Natural killer cell treated with Interleukin-12 subunit alpha and Interleukin-12 subunit beta and Interleukin-15 and Interleukin-18, amount 100 ng/mL, for 72 hours (primary cell): ENCODE data around the gene PRKG1. TPM values are rescaled to one million over a fixed set of nuclear protein-coding genes. Genes with fewer than 3 reads are reported as not detected.
"Not testable (repeated sequence)": the region's sequence is repeated elsewhere in the genome, so short reads cannot be mapped to it uniquely, and the experiment has no call there.

Experiments used
- ATAC-seq, 2 donors: fragments of 150-1000 bp; cut with Tn5 transposase in 1 of 2; sonication (Bioruptor Pico), chemical (Tn5 transposase) in 1 of 2; 2 replicates each; pipeline ENCODE4 v1.10.0; 2021
- DNase-seq: peaks from one replicate; pipeline ENCODE4 v3.0.0; 2022; ENCODE audit warnings: low spot score
- H3K27ac Mint-ChIP-seq, 2 donors: 1 replicate in 1 of 2; 2 replicates in 1 of 2; pipeline ENCODE4 v1.8.0; 2022; ENCODE audit warnings: mixed read lengths in 2 of 2, mild to moderate bottlenecking in 1 of 2, moderate library complexity in 1 of 2
- H3K27me3 Mint-ChIP-seq, 2 donors: 1 replicate in 1 of 2; 2 replicates in 1 of 2; pipeline ENCODE4 v1.8.0; 2022; ENCODE audit warnings: mixed read lengths in 2 of 2
- H3K36me3 Mint-ChIP-seq: one replicate; pipeline ENCODE4 v1.8.0; 2022; ENCODE audit warnings: mixed read lengths
- H3K4me1 Mint-ChIP-seq, 2 donors: 1 replicate in 1 of 2; 2 replicates in 1 of 2; pipeline ENCODE4 v1.8.0; 2022; ENCODE audit warnings: low read depth in 2 of 2, mixed read lengths in 2 of 2, mild to moderate bottlenecking in 1 of 2
- H3K4me3 Mint-ChIP-seq: one replicate; pipeline ENCODE4 v1.8.0; 2022; ENCODE audit warnings: mixed read lengths
- H3K9me3 Mint-ChIP-seq: 2 replicates; pipeline ENCODE4 v1.8.0; 2022; ENCODE audit warnings: mixed read lengths
- total RNA-seq, 2 donors: library from RNA; stranded (reverse); gene quantifications; one replicate each; pipeline ENCODE4 v1.2.3, GENCODE V29; 2022

Gene PRKG1
- total RNA-seq, 2 donors from 2014 or later, result 0.10 TPM; not detected in 1

DNA sequence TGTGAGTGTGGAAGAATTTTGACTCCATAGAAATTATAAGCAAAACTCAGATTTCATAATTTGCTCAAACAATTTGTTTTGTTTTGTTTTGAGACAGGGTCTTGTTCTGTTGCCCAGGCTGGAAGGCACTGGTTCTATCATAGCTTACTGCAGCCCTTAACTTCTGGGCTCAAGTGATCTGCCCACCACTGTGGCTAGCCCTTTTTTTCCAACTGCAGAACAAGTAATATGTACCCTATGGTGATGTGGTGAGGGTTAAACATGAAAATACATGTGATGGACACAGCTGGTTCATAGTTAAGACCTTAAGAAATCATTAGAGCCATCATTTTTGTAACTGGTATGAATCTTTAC lies 594.0 kb downstream of the PRKG1 start:
- Mint-ChIP-seq H3K36me3 (peaks cover 9% of the 10 kb centered on the region), H3K27ac (no peak overlapping the region), H3K27me3 (peaks cover 10 to 26% of the 10 kb centered on the region in 2 donors), H3K4me3 (no peak overlapping the region), H3K4me1 (no peaks in the 10 kb centered on the region), H3K9me3 (no peaks in the 10 kb centered on the region)
- DNase-seq (no peak), ATAC-seq (no peak)

DNA sequence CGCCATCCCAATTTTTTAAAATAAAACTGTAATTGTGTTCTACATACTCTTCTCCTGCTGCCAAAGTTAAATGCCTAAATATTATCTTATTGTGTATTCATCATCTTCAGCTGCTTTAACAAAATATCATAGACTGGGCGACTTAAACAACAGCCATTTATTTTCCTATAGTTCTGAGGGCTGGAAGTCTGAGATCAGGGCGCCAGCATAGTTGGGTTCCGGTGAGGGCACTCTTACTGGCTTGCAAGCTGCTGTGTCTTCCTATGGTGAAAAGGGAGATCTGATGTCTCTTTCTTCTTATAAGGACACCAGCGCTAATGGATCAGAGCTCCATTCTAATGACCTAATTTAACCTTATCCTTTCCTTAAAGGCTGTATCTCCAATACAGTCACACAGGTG lies 594.8 kb downstream of the PRKG1 start:
- Mint-ChIP-seq H3K27me3 (peaks cover 10 to 28% of the 10 kb centered on the region in 2 donors), H3K36me3 (peaks cover 9% of the 10 kb centered on the region), H3K9me3 (no peaks in the 10 kb centered on the region), H3K4me1 (no peaks in the 10 kb centered on the region), H3K27ac (no peak overlapping the region), H3K4me3 (no peak overlapping the region)
- DNase-seq, result no peak
- ATAC-seq, result no peak

DNA sequence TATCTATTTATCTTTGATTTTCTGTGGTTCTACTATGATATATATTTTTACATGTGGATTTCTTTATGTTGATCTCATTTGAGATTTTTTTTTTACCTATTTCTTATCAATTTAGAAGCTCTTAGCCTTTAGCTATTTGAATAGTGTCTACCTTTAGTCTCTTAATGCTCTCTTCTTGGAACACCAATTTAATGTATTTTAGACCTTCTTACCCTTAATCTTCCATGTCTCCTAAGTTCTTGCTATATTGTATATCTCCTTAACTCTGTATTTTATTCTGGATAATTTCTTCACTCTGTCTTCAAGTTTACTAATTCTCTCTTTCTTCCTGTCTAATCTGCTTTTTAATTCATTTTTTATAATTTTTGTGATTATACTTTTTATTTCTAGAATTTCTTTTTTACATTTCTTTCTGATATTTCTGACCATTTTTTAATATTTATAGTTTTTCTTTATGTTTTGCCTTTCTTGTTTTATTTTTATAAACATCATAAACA lies 597.8 kb downstream of the PRKG1 start:
- ATAC-seq (no peak), DNase-seq (no peak)
- no peaks in the 10 kb centered on the region for H3K9me3 Mint-ChIP-seq
- peaks cover 9% of the 10 kb centered on the region for H3K36me3 Mint-ChIP-seq
- no peak overlapping the region for H3K4me3 Mint-ChIP-seq
- H3K4me1 Mint-ChIP-seq, result no peaks in the 10 kb centered on the region
- H3K27me3 Mint-ChIP-seq, result peaks cover 12 to 33% of the 10 kb centered on the region in 2 donors
- H3K27ac Mint-ChIP-seq, result no peak overlapping the region

DNA sequence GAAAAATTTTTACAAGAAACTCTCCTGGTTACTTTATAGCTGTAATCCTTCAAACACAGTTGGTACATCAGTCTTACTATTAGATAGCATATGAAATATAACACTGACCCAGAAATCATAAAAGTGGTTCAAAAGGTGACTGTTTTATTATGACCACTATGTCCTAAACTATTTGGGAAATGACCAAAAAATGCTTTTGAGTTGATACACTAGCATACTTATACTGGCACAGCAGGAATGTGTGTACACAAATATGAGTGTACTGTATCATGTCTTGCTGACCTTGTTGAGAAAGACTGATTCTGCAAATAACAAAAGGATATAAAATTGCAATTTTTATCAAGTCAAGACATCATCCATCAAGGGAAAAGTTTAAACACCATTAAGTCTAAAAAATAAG lies 600.8 kb downstream of the PRKG1 start:
- Mint-ChIP-seq H3K27me3 (peaks cover 25 to 51% of the 10 kb centered on the region in 2 donors), H3K4me3 (no peak overlapping the region), H3K27ac (no peak overlapping the region), H3K36me3 (peaks cover 9% of the 10 kb centered on the region), H3K9me3 (no peaks in the 10 kb centered on the region), H3K4me1 (no peaks in the 10 kb centered on the region)
- ATAC-seq, result no peak
- DNase-seq, result no peak

DNA sequence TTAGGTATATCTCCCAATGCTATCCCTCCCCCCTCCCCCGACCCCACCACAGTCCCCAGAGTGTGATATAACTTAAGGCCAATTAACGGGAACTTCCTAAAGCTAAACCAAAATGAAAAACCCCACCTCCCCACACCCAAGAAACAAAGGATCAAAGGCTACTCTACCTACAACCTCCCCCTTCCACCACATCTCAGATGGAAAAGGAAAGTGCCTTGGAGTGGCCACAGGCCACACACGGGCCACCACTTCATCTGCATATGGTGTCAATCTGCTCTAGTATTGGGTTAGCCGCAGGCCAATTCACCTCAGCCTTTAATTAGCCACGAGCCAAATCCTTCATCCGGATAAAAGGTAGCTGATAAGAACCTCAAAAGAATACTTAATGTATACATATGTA lies 605.6 kb downstream of the PRKG1 start:
- no peak for ATAC-seq
- no peak overlapping the region for H3K4me3 Mint-ChIP-seq

DNA sequence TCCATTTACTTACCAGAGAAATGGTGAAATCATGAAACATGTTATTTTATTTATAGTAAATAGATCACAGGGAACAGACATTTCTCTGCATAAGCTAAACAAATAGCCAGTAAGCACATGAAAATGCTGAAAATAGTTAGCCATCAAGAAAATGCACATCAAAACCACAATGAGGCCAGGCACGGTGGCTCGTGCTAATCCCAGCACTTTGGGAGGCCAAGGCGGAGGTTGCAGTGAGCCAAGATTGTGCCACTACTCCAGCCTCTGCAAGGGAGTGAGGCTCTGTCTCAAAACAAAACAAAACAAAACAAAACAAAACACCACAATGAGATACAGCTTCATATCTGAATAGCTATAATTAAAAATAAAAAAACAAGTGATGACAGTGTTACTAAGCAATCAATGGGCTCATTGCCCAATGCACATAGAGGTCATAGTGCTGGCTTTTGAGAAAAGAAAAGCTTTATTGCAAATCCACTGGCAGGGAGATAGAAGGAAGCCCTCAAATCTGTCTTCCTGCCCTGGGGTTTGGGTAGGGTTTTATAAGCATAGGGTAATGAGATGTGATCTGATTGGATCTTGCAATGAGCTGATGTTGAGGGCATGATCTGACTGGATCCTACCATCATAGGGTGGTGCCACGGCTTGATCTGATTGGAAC lies 608.9 kb downstream of the PRKG1 start:
- H3K4me1 Mint-ChIP-seq, result no peaks in the 10 kb centered on the region
- no peak overlapping the region for H3K4me3 Mint-ChIP-seq
- ATAC-seq (no peak), DNase-seq (no peak)
- no peaks in the 10 kb centered on the region for H3K9me3 Mint-ChIP-seq
- H3K27ac Mint-ChIP-seq, result no peak overlapping the region
- peaks cover 22 to 29% of the 10 kb centered on the region in 2 donors for H3K27me3 Mint-ChIP-seq
- no peaks in the 10 kb centered on the region for H3K36me3 Mint-ChIP-seq

More for the DNA sequence above, 605.6 kb downstream of the PRKG1 start:
- Mint-ChIP-seq H3K27me3 (peaks cover 28 to 45% of the 10 kb centered on the region in 2 donors), H3K9me3 (no peaks in the 10 kb centered on the region), H3K36me3 (no peaks in the 10 kb centered on the region), H3K4me1 (no peaks in the 10 kb centered on the region), H3K27ac (no peak overlapping the region)
- no peak for DNase-seq

DNA sequence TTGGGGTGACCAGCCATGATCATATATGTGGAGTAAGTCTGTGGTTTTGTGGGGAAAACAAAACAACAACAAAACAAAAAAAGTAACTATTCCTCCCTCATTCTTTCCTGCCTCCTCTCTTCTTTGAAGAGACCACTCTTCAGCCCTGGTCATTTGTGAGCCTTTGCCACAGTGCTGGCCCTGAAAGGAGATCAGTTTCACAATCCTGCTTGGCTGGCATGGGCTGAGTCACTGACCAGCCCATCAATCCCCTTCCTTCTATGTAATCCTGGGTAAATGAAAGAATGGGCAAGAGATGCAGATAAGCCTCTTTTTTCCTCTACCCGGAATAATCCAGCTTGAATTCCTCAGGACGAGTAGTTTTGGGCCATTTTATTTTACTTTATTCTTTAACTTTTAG lies 611.5 kb downstream of the PRKG1 start:
- Mint-ChIP-seq H3K9me3 (no peaks in the 10 kb centered on the region), H3K4me3 (no peak overlapping the region), H3K27ac (no peak overlapping the region), H3K4me1 (no peaks in the 10 kb centered on the region), H3K27me3 (peaks cover 8 to 10% of the 10 kb centered on the region in 2 donors), H3K36me3 (no peaks in the 10 kb centered on the region)
- DNase-seq, result no peak
- ATAC-seq, result no peak

DNA sequence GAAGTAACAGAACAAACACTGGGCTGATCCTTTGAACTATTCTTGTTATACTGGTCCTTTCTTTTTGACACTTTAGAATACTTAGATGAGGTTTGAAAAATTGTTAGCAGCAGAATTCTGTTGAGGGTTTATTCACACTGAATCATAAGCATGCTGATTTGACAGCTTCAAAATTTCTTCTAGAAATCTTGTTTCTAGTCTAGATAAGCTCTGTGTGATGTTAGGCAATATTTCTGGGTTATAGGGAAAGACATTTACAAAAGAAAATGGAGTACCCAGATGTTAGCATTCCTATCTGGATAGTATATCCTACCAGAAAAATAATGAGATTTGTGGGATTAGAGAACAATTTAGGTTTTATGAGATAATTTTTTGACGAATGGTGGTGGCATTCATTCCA lies 613.0 kb downstream of the PRKG1 start:
- no peaks in the 10 kb centered on the region for H3K36me3 Mint-ChIP-seq
- H3K9me3 Mint-ChIP-seq, result no peaks in the 10 kb centered on the region
- peaks cover 3 to 8% of the 10 kb centered on the region in 2 donors for H3K27me3 Mint-ChIP-seq
- ATAC-seq, result no peak
- no peak for DNase-seq
- H3K27ac Mint-ChIP-seq, result no peak overlapping the region
- no peaks in the 10 kb centered on the region for H3K4me1 Mint-ChIP-seq
- H3K4me3 Mint-ChIP-seq, result no peak overlapping the region

DNA sequence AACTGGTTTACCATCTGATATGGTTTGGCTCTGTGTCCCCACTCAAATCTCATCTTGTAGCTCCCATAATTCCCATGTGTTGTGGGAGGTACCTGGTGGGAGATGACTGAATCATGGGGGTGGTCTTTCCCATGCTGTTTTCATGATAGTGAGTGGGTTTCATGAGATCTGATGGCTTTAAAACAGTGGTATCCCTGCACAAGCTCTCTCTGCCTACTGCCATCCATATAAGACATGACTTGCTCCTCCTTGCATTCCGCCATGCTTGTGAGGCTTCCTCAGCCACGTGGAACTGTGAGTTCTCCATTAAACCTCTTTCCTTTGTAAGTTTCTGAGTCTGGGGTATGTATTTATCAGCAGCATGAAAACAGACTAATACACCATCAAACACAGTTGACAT lies 614.5 kb downstream of the PRKG1 start:
- not testable (repeated sequence) for H3K27ac Mint-ChIP-seq, H3K27me3 Mint-ChIP-seq, DNase-seq, ATAC-seq, H3K36me3 Mint-ChIP-seq, H3K4me1 Mint-ChIP-seq, H3K4me3 Mint-ChIP-seq, H3K9me3 Mint-ChIP-seq

DNA sequence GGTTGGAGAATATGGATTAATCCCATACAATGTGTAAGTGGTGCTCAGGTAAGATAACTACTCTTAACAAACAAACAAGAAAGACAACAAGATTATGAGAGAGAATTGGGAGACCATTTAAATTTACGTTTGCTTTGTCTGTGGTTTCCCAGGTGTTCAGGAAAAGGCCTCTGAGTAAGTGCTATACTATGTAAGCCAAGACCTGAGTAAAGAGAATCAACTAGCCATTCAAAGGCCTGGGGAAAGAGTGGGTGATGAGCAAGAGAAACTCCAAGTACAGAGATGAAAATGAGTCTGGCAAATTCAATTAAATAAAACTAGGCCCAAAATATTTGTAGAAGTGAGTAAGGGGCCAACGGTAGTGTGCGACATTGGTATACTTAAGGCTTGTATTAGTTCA lies 615.2 kb downstream of the PRKG1 start:
- no peak for ATAC-seq
- H3K27ac Mint-ChIP-seq, result no peak overlapping the region
- peaks cover 0 to under 1% of the 10 kb centered on the region in 2 donors for H3K4me1 Mint-ChIP-seq
- H3K27me3 Mint-ChIP-seq, result peaks cover 0 to 7% of the 10 kb centered on the region in 2 donors
- H3K4me3 Mint-ChIP-seq, result no peak overlapping the region
- H3K9me3 Mint-ChIP-seq, result no peaks in the 10 kb centered on the region
- no peaks in the 10 kb centered on the region for H3K36me3 Mint-ChIP-seq
- DNase-seq, result no peak

DNA sequence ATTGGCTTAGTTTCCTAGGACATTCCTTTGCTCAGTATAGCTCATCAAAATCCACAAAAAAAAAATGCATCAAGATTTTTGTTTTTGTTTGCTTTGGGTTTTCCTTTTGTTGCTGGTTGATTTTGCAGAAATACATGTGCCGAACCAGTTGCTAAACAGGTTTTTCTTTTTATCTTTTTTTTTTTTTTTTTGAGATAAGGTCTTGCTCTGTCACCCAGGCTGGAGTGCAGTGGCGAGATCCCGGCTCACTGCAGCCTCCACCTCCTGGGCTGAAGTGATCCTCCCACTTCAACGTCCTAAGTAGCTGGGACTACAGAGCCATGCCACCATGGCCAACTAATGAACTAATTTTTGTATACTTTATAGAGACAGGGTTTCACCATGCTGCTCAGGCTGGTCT lies 616.8 kb downstream of the PRKG1 start:
- H3K9me3 Mint-ChIP-seq, result no peaks in the 10 kb centered on the region
- peaks cover 0 to 3% of the 10 kb centered on the region in 2 donors for H3K27me3 Mint-ChIP-seq
- H3K4me3 Mint-ChIP-seq, result no peak overlapping the region
- no peak overlapping the region for H3K27ac Mint-ChIP-seq
- H3K36me3 Mint-ChIP-seq, result peaks cover under 1% of the 10 kb centered on the region
- DNase-seq (no peak), ATAC-seq (no peak)
- peaks cover 3 to 16% of the 10 kb centered on the region in 2 donors for H3K4me1 Mint-ChIP-seq

DNA sequence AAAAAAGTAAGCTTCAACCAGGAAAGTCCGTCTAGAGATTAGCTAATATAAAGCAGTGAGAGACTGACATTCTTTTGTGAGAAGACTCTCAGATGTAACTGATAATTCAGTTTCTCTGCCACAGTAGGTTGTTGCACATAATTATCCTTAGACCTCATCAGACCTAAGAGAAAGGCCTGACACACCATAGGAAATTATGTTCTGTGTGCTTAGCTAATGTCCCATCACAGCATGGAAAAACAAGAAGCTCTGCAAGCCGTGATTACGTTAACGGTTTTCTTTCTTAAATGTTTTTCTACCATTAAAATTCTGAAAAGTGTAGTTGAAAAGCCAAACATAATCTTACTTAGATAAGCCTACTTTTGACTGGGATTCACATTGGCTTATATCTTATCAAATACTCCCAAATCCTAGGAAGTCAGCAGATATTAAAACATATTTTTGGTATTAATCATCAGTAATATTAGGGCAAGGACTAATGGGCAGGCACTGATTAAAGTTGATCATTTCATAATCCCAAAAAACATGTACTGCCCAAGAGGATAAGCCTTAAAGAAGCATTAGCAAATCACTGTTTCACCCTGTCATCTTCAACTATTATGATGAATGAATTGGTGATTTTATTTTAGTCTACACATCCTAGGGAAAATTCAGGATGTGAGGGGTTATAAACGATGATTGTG lies 619.9 kb downstream of the PRKG1 start:
- ATAC-seq, result no peak
- Mint-ChIP-seq H3K27me3 (no peaks in the 10 kb centered on the region), H3K4me3 (no peak overlapping the region), H3K27ac (no peak overlapping the region), H3K36me3 (peaks cover 22% of the 10 kb centered on the region), H3K9me3 (no peaks in the 10 kb centered on the region), H3K4me1 (peaks cover 26 to 42% of the 10 kb centered on the region in 2 donors)
- no peak for DNase-seq

DNA sequence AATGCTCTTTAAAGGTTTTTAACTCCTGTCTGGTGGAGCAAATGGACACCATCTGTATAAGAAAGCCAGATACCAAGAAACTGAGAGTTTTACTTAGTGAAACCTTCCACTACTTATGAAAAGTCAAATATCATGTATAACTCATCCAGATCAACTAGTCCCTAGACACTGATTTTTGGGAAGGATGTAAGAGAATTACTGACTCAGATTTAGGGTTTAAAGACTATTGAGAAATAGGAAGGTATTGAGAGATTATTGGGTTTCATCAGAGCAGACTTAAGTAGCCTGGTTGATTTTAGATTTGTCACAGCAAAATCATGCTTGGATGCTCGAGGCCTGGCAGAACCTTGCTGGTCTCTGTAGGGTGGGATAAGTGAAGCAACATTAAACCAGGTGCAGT lies 622.0 kb downstream of the PRKG1 start:
- Mint-ChIP-seq H3K4me1 (peaks cover 31 to 44% of the 10 kb centered on the region in 2 donors), H3K36me3 (peaks cover 26% of the 10 kb centered on the region), H3K4me3 (peak overlapping the region; percentile 100), H3K9me3 (no peaks in the 10 kb centered on the region), H3K27ac (peak overlapping the region in 1 of 2 donors; percentile 66), H3K27me3 (no peaks in the 10 kb centered on the region)
- ATAC-seq (no peak), DNase-seq (no peak)

DNA sequence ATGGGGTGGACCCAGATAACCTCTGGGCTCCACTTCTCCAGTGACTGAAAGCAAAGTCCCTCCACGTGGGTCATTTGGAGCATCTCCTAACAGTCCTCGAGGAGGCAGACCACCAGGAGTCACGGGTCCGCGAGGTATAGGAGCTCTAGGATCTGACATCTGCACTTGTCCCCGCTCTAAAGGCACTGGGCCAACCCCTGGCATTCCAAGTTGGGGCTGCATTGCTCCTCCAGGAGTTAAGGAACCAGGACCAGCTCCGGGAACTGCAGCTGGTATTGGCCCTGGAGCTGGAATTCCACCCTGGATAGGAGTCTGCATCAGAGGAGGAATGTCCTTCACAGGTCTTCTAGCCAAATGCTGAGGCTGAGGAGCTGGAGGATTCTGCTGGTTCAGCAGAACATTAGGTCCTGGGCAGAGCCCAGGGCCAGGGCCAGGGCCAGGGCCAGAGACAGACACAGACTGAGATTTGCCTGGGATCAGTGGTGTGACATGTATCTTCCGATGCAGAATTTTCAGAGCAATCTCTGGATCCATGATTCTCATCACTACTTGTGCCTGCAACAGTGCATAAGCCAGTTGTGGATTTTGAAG lies 624.3 kb downstream of the PRKG1 start:
- H3K36me3 Mint-ChIP-seq, result peaks cover 26% of the 10 kb centered on the region

More for the DNA sequence above, 624.3 kb downstream of the PRKG1 start:
- H3K27me3 Mint-ChIP-seq, result no peaks in the 10 kb centered on the region
- no peak for ATAC-seq
- DNase-seq, result no peak
- peak overlapping the region; percentile 99 for H3K27ac Mint-ChIP-seq
- H3K4me1 Mint-ChIP-seq, result peaks cover 34 to 44% of the 10 kb centered on the region in 2 donors
- no peaks in the 10 kb centered on the region for H3K9me3 Mint-ChIP-seq
- peak overlapping the region; percentile 100 for H3K4me3 Mint-ChIP-seq
